B cell (primary cell): ENCODE measurements around the gene COL4A3. TPM values are rescaled to one million over a fixed set of nuclear protein-coding genes. Genes with fewer than 3 reads are reported as not detected.

ENCODE experiments used
- ATAC-seq: fragments of 200-7000 bp; cut with Tn5 transposase; one replicate; pipeline ENCODE4 v1.10.0; 2021; ENCODE audit warnings: low read depth, mild to moderate bottlenecking, moderate number of reproducible peaks, moderate library complexity
- CTCF ChIA-PET: fragments of 350-600 bp; sonication (Branson Sonifier 250); formaldehyde crosslinking; loops from one replicate; lab custom pipeline; 2021; ENCODE audit warnings: antibody characterized with exemption, inconsistent platforms; lab: Charles Lee
- POLR2A ChIA-PET: fragments of 350-600 bp; sonication (Branson Sonifier 250); formaldehyde crosslinking; loops from one replicate; lab custom pipeline; 2021; ENCODE audit warnings: antibody characterized with exemption; lab: Charles Lee
- DNase-seq: peaks from one replicate; pipeline ENCODE4 v3.0.0; 2013
- H2AFZ ChIP-seq: 2 replicates; pipeline ENCODE4 v1.6.1; 2012; ENCODE audit warnings: mild to moderate bottlenecking, low read depth, low read length; ENCODE audit not compliant: insufficient read depth, poor library complexity, severe bottlenecking
- H3K27ac ChIP-seq, 2 donors: 1 replicate in 1 of 2; 2 replicates in 1 of 2; pipeline ENCODE4 v1.5.1; 2012 to 2013; ENCODE audit warnings: low read length in 2 of 2, mild to moderate bottlenecking in 2 of 2, moderate library complexity in 1 of 2
- H3K27me3 ChIP-seq, 4 experiments: fragments of 200-600 bp in 1 of 4; sonication (generic) in 1 of 4; replicated peaks in 1 of 4; 1 replicate in 2 of 4; 2 replicates in 2 of 4; pipeline versions ENCODE4 v1.6.1 to v1.7.0; 2013 to 2016; ENCODE audit warnings: low read length in 3 of 4, mild to moderate bottlenecking in 2 of 4, mixed read lengths in 1 of 4, moderate library complexity in 1 of 4; ENCODE audit not compliant: insufficient read depth in 4 of 4, control insufficient read depth in 3 of 4; ENCODE audit errors: control extremely low read depth in 1 of 4
- H3K36me3 ChIP-seq, 2 experiments: replicated peaks in 1 of 2; 1 replicate in 1 of 2; 2 replicates in 1 of 2; pipeline versions ENCODE4 v1.6.1 to v1.7.1; 2013; ENCODE audit warnings: low read length in 1 of 2; ENCODE audit not compliant: insufficient read depth in 2 of 2, control insufficient read depth in 1 of 2; ENCODE audit errors: control extremely low read depth in 1 of 2, extremely low read depth in 1 of 2
- H3K4me1 ChIP-seq, 2 donors: fragments of 200-600 bp in 1 of 2; sonication (generic) in 1 of 2; 1 replicate in 1 of 2; 2 replicates in 1 of 2; pipeline versions ENCODE4 v1.5.1 to v1.6.1; 2013 to 2017; ENCODE audit warnings: low read length in 2 of 2; ENCODE audit not compliant: control insufficient read depth in 2 of 2, insufficient read depth in 2 of 2
- H3K4me2 ChIP-seq: replicated peaks from 2 replicates; pipeline ENCODE3; 2012; ENCODE audit warnings: mild to moderate bottlenecking, low read depth, low read length; ENCODE audit not compliant: poor library complexity, severe bottlenecking
- H3K4me3 ChIP-seq, 5 experiments: fragments of 200-600 bp in 1 of 5; sonication (generic) in 1 of 5; 1 replicate in 3 of 5; 2 replicates in 2 of 5; pipeline versions ENCODE4 v1.5.1 to v1.7.0; 2011 to 2016; ENCODE audit warnings: low read length in 4 of 5, mild to moderate bottlenecking in 4 of 5, low read depth in 2 of 5, control low read depth in 1 of 5, moderate library complexity in 1 of 5; ENCODE audit not compliant: insufficient read depth in 1 of 5; ENCODE audit errors: control extremely low read depth in 1 of 5, extremely low read depth in 1 of 5
- H3K79me2 ChIP-seq: fragments of 200-600 bp; sonication (generic); one replicate; pipeline ENCODE4 v1.6.0; 2016; ENCODE audit warnings: low read length; ENCODE audit not compliant: control insufficient read depth, insufficient read depth
- H3K9ac ChIP-seq: fragments of 200-600 bp; sonication (generic); 2 replicates; pipeline ENCODE4 v1.6.1; 2017; ENCODE audit warnings: mild to moderate bottlenecking, low read length, moderate library complexity
- H3K9me3 ChIP-seq, 3 donors: one replicate each; pipeline versions ENCODE4 v1.6.1 to v1.7.1; 2013; ENCODE audit warnings: low read length in 2 of 3; ENCODE audit not compliant: control insufficient read depth in 2 of 3, insufficient read depth in 1 of 3; ENCODE audit errors: control extremely low read depth in 1 of 3
- H4K20me1 ChIP-seq: 2 replicates; pipeline ENCODE4 v1.6.0; 2012; ENCODE audit warnings: mild to moderate bottlenecking, low read length; ENCODE audit not compliant: insufficient read depth, control insufficient read depth, poor library complexity, severe bottlenecking
- H3K27ac Mint-ChIP-seq: one replicate; pipeline ENCODE4 v1.8.0; 2021; ENCODE audit warnings: mixed read lengths
- H3K27me3 Mint-ChIP-seq: one replicate; pipeline ENCODE4 v1.8.0; 2021; ENCODE audit warnings: mixed read lengths
- H3K4me1 Mint-ChIP-seq: one replicate; pipeline ENCODE4 v1.8.0; 2021; ENCODE audit warnings: mixed read lengths
- H3K4me3 Mint-ChIP-seq: one replicate; pipeline ENCODE4 v1.8.0; 2021; ENCODE audit warnings: mixed read lengths
- H3K9me3 Mint-ChIP-seq: one replicate; pipeline ENCODE4 v1.8.0; 2022; ENCODE audit warnings: mixed read lengths; ENCODE audit not compliant: insufficient read depth
- CTCF ChIP-seq: fragments of 200-600 bp; IDR thresholded peaks from one replicate; pipeline ENCODE4 v1.8.0; 2022; ENCODE audit warnings: antibody characterized with exemption, mild to moderate bottlenecking
- EZH2 ChIP-seq: IDR thresholded peaks from 2 replicates; pipeline ENCODE4 v1.6.1; 2012; ENCODE audit warnings: borderline replicate concordance, low read depth, mild to moderate bottlenecking, moderate library complexity, low read length; ENCODE audit not compliant: insufficient read depth, poor library complexity, severe bottlenecking
- WGBS: methylation state at CpG from one replicate; pipeline ENCODE4 v1.1.5; 2013; ENCODE audit warnings: missing lambda C conversion rate; ENCODE audit not compliant: insufficient coverage; 5-methylcytosine and 5-hydroxymethylcytosine counted together
- intact Hi-C: fragments of 100-400 bp; cut with micrococcal nuclease; formaldehyde crosslinking; loops from one replicate; pipeline ENCODE4 v1.10.0; 2022
- polyA plus RNA-seq: library from polyadenylated mRNA; depleted of rRNA; stranded (reverse); fragments of >200 nt; gene quantifications from 2 replicates; pipeline ENCODE4 v1.2.3, GENCODE V29; 2012
- total RNA-seq, 2 donors: library from RNA; stranded (reverse); fragments of 120-200 nt in 1 of 2; gene quantifications; 1 replicate in 1 of 2; 2 replicates in 1 of 2; pipeline versions ENCODE4 v1.2.3 to v1.2.4, GENCODE V29; 2013 to 2022

The COL4A3 gene
- total and polyA plus RNA-seq, 2 donors (not counting 1 experiment from before 2014, with no cell fraction given) = 33.4 to 45.9 TPM

GRCh38 chr2:227234429-227234828 is 70.0 kb downstream of the COL4A3 start:
- no peak for TF ChIP-seq CTCF
- TF ChIP-seq EZH2 = no peak
- WGBS = no CpG with 5 or more reads among the region's 2 CpGs
- no peaks in the 10 kb centered on the region for H3K27me3 Mint-ChIP-seq
- Histone ChIP-seq H3K4me2 (no peak overlapping the region), H3K9ac (no peak overlapping the region), H3K4me3 (no peak overlapping the region), H3K27me3 (no peaks in the 10 kb centered on the region), H3K79me2 (no peaks in the 10 kb centered on the region), H3K27ac (no peak overlapping the region), H3K36me3 (no peaks in the 10 kb centered on the region), H3K9me3 (no peaks in the 10 kb centered on the region), H4K20me1 (no peaks in the 10 kb centered on the region), H3K4me1 (no peaks in the 10 kb centered on the region), H2AFZ (no peak overlapping the region)
- ChIA-PET POLR2A (no interaction called here), CTCF (interaction anchor here (6.9 kb wide), 1 partner anchor 104 kb away, joined by 267 read pairs; no protein-coding TSS in a partner anchor)
- no peak overlapping the region for H3K27ac Mint-ChIP-seq
- no peak overlapping the region for H3K4me3 Mint-ChIP-seq
- ATAC-seq (no peak), DNase-seq (no peak)
- intact Hi-C loops = no loop called here
- H3K4me1 Mint-ChIP-seq = no peaks in the 10 kb centered on the region
- H3K9me3 Mint-ChIP-seq = no peaks in the 10 kb centered on the region

- H3K9me3 Mint-ChIP-seq = no peaks in the 10 kb centered on the region
- no peak overlapping the region for H3K4me3 ChIP-seq
- H3K4me1 ChIP-seq = no peaks in the 10 kb centered on the region
- no peaks in the 10 kb centered on the region for H3K27me3 Mint-ChIP-seq
- intact Hi-C loops = loop anchor here (1.0 kb wide), 2 partner anchors 107 to 529 kb away; no protein-coding TSS in a partner anchor
- no CpG with 5 or more reads among the region's 5 CpGs for WGBS
- no peak overlapping the region for H3K27ac Mint-ChIP-seq
- TF ChIP-seq CTCF = no peak
- TF ChIP-seq EZH2 = no peak
- H3K4me2 ChIP-seq = no peak overlapping the region
- no peak overlapping the region for H2AFZ ChIP-seq
- no peaks in the 10 kb centered on the region for H3K9me3 ChIP-seq
- ChIA-PET CTCF (interaction anchor here (0.6 to 6.9 kb wide), 34 partner anchors 8 to 1571 kb away, joined by 3 to 267 read pairs (median 4); partner anchors contain the start of genes COL4A3, COL4A4 and IRS1), POLR2A (interaction anchor here (0.7 kb wide), 1 partner anchor 84 kb away, joined by 5 read pairs; no protein-coding TSS in a partner anchor)
- no peak for ATAC-seq
- no peaks in the 10 kb centered on the region for H3K4me1 Mint-ChIP-seq
- no peaks in the 10 kb centered on the region for H3K79me2 ChIP-seq
- no peaks in the 10 kb centered on the region for H3K27me3 ChIP-seq
- no peak overlapping the region for H3K9ac ChIP-seq
- H3K27ac ChIP-seq = no peak overlapping the region
- H4K20me1 ChIP-seq = no peaks in the 10 kb centered on the region
- DNase-seq = no peak
- no peak overlapping the region for H3K4me3 Mint-ChIP-seq
- peaks cover 0 to 3% of the 10 kb centered on the region in 2 experiments for H3K36me3 ChIP-seq
Measured at GRCh38 chr2:227237786-227238185, 73.4 kb downstream of the COL4A3 start.
